NOMO-1 treated with dmso at 0.1 percent for 144 hours (cell line): Measurements from ENCODE around the gene ZSWIM7.
"Not testable (repeated sequence)": the region's sequence is repeated elsewhere in the genome, so short reads cannot be mapped to it uniquely, and the experiment has no call there.

ENCODE experiments used
- DNase-seq: peaks from one replicate; lab custom pipeline; 2025; ENCODE audit not compliant: unreplicated experiment; lab: John Stamatoyannopoulos, UW

The ZSWIM7 gene

DNA sequence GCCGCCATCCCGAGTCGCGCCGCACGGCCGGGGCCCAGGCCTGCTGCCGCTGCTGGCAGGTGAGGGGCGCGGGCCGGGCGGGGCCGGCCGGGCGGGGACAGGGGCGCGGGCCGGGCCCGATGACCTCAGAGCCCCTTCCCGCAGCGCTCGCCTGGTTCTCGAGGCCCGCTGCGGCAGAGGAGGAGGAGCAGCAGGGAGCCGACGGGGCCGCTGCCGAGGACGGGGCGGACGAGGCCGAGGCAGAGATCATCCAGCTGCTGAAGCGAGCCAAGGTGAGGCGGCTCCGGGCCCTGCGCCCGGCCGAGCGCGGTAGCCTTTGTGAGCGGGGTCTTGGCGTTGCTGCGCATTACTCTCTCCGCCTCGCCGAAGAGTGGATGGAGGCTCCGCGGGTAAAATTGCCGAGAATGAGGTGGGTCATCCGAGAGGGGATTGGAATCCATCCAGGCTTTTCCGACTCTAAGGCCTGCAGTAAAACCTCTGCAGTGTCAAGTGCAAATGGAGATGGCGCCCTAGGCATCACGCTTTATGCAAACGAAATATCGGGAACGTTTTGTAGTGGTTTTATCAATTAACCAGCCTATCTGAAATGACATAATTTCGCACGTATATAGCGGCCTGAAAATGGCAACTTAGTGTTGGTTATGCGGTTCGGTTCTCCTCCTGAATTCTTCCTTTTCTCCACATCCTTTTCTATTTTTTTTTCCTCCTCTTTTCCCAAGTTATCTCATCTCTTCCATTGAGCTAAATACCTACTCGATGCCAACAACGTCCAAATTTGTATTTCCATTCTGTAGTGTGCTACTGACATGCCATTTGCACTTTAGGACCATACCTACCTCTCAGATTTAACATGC, 697 bp upstream of the ZSWIM7 start:
- DNase-seq: no peak

DNA sequence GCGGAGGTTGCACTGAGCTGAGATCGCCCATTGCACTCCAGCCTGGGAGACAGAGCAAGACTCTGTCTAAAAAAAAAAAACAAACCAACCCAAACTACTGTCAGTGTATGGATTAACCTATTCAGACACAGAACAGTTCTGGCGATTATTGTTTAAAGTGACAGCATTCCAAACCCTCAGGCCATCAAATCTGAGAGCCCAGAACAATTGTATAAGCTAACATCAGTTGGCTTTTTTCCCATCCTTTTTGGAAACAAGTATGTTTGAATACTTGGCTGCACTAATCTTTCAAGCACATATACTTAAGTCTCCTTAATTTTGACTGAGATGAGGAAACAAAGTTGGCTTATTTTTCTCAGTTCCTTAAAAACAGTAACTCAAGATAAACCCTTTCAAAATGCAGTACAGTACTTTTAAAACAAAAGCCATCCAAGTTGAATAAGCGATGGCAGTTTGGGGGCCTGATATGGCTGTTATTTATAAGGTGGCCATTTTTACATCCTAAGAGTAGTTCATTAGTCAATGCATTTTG, 1.4 kb downstream of the ZSWIM7 start:
- no peak for DNase-seq

DNA sequence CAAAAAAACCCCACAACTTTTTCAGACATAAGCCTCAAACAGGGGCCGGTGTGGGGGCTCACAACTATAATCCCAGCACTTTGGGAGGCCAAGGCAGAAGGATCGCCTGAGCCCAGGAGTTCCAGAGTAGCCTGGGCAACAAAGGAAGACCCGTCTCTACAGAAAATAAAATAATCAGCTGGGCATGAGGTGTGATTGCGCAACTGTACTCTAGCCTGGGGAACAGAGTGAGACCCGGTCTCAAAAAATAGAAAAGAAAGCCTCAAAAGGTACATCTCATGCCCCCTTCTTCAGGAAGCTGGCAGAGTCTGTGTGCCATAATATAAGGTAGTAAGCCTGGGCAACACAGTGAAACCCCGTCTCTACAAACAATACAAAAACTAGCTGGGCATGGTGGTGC, 3.2 kb downstream of the ZSWIM7 start:
- DNase-seq: no peak

DNA sequence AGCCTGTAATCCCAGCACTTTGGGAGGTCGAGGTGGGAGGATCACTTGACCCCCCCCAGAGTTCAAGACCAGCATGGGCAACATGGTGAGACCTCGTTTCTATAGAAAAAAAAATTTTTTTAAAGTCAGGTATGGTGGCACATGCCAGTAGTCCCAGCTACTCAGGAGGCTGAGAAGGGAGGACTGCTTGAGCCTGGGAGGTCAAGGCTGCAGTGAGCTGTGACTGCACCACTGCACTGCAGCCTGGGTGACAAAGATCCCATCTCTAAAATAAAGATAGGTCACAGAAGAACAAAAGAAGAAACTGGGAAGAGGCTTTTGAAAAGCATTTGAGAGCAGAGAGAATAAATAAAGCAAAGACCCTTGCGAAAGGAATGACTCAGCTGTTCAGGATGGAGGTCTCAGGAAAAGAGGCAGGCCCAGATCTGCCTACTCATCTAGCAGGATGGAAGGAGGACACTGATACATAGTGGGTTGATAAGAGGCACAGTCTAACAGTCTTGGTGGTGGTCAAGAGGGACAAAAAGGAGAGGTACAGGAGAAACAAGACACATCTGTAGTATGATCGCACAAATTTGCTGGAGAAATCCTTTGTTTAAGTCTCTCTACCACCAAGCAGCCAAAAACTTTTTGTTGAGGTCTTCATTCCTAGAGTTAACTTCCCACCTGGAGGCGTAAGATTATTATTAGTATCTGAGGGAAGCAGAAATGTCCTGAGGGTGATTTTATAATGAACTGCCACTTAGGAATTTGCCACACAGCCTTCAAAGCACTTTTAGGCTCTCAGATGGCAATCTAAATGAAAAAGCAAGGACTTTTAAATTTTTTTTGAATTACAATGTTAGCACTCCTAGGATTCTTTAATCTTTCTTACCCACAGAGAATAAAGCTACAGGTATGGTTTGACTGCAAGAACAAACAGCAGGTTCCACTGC, 17.6 kb downstream of the ZSWIM7 start:
- DNase-seq: peak; percentile 9

DNA sequence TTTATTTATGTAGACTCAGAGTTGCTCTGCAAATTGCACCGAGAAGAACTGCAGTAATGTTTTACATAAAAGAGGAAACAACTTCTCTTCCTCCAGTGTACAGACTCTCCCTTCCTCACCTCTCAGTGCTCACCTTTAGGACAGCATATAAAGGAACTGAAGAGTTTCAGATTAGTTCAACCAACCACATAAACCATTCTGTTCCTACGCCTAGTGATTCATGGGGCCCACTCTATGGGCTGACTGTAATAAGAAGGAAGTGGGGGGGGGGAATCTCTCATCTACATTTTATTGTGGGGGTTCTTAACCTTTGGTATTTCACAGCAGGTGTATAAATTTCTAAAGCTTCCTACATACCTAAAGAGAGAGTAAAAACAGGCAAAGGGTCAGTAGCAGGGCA, 18.3 kb downstream of the ZSWIM7 start:
- DNase-seq: peak; percentile 48

DNA sequence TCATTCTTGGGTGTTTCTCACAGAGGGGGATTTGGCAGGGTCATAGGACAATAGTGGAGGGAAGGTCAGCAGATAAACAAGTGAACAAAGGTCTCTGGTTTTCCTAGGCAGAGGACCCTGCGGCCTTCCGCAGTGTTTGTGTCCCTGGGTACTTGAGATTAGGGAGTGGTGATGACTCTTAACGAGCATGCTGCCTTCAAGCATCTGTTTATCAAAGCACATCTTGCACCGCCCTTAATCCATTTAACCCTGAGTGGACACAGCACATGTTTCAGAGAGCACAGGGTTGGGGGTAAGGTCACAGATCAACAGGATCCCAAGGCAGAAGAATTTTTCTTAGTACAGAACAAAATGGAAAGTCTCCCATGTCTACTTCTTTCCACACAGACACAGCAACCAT, 20.5 kb downstream of the ZSWIM7 start:
- DNase-seq: not testable (repeated sequence)

DNA sequence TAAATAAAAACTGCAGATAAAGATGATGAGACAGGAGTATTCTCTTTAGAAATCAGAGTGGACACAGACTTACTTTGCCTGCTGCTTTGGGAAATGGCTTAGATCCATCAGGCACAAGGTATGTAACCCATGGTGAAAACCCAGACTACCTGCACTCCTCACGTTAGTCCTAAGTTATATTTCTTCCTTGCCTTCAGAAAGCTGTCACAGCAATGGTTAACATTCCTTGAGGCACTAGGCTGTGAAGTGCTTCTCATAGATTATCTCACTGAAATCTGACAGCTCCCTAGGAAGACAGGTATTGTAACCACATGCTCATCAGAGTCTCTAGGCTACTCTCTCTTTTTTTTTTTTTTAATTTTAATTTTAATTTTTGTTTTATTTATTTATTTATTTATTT, 20.9 kb downstream of the ZSWIM7 start:
- no peak for DNase-seq

DNA sequence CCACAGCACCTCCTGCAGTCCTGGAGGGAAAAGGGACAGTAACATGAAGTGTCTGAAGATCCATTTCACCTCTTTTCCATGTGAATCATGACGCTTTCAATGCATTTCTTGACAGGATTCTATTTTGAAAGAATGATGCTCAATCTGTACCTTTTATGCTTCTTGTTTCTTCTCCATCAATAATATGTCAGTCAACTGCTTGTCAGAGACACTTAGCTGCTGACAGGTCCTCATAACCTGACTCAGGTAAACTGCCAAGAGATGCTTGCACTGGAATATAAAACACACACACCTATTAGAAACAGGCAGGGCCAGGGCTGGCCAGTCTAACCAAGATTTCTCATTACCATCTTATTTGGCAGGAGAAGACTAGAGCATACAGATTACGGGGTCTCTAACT, 21.6 kb downstream of the ZSWIM7 start:
- no peak for DNase-seq

DNA sequence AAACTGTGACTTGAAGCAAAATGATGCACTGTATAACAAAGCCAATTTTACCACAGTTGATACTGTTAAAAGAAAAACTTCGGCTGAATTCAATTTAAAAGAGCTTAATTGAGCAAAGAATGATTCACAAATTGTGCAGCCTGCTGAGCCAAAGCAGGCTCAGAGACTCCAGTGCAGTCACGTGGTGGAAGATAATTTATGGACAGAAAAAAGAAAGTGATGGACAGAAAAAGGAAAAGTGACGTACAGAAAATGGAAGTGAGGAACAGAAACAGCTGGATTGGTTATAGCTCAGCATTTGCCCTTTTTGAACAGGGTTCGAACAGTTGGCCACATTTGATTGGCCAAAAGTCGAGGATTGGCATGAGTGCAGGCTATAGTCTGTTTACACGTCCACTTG, 25.7 kb downstream of the ZSWIM7 start:
- DNase-seq: no peak

DNA sequence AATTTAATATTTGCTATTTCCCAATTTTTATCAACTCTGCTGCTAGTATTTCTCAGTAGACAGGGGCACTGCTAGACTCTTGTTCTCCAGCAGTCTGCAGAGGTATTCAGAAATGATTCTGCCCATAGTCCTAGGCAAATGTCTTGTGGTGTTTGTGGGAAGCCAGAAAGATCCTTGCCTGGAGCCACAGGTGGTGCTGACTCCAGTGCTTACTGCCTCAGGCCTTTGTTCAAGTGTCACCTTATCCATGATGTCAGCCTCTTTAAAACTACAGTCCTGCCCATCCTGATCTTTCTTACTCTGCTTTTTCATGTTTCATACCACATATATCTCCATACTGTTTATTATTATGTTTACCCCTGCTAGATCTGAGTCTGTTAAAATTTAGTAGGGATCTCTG, 26.5 kb downstream of the ZSWIM7 start:
- no peak for DNase-seq

DNA sequence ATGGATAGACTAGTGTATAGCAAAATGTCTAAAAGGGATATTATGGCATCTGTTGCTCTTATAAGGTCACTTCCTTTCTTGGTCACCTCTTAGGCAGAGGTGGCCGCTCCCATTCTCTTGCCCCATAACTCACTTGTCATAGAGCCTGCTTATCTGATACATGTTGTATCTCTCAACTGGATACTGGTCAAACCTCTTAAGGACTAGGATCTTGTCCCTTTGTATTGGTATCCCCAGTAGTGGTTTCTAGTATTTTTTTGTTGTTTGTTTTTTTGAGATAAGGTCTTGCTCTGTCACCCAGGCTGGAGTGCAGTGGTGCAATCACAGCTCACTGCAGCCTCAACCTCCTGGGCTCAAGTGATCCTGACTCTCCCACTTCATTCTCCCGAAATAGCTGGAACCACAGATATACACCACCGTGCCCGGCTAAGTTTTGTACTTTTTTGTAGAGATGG, 27.0 kb downstream of the ZSWIM7 start:
- DNase-seq: no peak

DNA sequence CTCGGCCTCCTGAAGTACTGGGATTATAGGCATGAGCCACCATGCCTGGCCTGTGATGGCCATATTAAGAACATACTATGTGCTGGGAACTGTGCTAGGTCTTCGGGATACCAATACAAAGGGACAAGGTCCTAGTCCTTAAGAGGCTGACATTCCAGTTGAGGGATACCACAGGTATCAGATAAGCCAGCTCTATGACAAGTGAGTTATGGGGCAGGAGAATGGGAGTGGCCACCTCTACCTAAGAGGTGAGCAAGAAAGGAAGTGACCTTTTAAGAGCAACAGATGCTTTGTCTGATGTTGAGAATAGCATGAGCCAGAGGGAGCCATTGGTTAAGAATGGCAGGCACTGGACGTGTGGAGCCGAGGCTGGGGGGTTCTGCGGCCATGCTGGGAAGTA, 27.6 kb downstream of the ZSWIM7 start:
- DNase-seq: no peak

DNA sequence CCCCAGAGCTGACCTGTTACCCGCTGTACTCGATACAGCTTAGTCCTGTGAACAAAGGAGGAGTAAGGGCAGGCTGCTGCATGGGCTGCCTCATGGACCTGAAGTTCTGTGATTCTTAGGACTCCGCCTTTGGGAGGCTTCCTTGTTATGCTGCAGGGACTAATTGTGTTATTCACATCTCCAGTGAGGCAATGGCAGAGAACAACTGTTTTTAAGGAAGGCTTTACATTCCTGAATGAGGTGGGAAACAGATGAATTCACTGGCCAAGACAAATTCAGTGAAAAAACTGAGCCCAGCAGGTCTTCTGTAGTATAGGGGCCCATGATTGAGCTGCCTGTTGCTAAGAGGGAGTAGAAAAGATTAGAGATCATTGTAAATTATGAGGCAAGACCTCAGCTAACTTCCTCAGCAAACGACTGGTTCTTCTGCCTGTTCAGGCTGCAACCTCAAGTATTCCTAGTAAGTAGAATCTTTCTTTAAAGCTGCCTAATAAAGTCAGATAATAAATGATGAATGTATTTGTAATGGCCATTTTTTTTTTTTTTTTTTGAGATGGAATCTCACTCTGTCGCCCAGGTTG, 28.3 kb downstream of the ZSWIM7 start:
- DNase-seq: peak; percentile 23

DNA sequence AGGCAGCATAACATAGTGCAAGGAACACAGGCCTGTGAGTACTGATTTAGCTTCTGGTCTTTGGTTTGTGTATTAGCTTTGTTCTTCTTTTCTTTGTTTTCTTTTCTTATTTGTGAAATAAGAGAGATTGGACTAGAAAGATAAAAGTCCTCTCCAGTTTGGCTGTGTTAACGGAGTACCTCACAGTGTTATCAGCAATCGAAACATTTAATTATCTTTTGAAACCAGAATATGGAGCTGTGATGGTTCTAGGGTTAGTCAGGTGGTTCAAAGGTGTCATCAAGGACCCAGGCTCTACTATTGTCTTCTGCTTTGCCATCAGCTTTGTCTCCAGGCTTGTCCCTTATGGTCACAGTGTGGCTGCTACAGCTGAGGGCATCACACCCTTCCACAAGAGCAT, 29.0 kb downstream of the ZSWIM7 start:
- DNase-seq: no peak

DNA sequence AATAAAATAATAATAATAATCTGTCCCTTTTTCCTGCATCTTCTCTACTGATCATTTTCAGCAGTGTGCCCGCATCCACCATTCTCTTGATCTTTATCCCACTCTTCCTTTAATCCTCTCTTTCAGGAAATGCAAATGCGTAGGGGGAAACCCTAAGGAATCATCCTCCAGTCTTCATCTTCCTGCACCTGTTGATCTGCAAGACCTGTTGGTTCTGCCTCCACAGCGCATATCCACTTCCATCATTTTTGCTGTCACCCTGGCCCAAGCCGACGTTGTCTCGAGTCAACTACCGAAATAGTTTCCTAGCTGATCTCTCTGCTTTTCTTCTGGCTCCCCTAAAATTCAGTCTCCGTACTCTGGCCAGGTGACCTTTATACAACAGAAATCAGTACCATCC, 30.0 kb downstream of the ZSWIM7 start:
- DNase-seq: no peak

DNA sequence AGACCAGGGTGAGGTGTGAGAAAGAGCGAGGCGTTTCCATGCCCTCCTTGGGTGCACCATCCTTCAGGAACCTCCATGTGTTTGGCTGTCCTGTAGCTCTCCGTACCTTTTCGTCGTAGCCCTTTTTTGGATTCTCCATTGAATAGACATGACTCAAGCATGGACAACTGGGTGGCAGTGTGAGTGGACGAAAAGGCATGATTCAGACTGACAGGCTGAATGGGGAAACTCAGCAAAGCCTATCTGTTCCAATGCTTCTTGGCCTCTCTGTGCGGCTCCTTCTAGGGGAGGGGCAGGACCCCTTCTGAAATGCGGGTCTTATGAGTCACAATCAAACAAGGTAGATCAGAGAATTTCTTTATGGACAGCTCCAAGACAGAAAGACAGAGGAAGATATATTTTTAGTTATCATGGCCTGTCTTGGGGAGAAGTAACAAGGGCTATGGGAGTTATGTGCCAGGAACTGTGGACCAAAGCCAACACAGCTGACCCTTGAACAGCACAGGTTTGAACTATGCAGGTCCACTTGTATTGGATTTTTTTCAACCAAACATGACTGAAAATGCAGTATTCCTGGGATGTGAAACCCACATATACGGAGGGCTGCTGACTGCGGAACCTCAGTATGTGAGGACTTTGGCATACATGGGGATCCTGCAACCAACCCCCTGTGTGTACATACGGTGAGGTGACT, 31.7 kb downstream of the ZSWIM7 start:
- no peak for DNase-seq

DNA sequence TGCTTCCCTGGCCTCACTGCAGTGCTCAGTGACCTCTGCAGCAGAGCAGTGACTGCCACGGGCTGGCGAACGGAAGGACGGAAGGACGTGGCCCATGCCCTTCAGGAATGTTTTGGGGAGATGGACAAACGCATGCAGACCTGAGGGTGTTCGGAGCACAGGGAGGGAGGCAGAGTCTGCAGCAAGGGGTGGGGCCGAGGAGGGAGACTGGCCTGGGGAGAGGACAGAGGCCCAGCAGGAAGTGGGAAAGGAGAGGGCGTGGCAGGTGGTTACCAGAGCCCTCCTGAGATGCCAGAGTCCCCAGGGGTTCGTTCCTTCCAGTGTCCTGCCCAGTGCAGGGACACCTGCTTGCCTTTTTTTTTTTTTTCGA, 32.6 kb downstream of the ZSWIM7 start:
- DNase-seq: no peak

DNA sequence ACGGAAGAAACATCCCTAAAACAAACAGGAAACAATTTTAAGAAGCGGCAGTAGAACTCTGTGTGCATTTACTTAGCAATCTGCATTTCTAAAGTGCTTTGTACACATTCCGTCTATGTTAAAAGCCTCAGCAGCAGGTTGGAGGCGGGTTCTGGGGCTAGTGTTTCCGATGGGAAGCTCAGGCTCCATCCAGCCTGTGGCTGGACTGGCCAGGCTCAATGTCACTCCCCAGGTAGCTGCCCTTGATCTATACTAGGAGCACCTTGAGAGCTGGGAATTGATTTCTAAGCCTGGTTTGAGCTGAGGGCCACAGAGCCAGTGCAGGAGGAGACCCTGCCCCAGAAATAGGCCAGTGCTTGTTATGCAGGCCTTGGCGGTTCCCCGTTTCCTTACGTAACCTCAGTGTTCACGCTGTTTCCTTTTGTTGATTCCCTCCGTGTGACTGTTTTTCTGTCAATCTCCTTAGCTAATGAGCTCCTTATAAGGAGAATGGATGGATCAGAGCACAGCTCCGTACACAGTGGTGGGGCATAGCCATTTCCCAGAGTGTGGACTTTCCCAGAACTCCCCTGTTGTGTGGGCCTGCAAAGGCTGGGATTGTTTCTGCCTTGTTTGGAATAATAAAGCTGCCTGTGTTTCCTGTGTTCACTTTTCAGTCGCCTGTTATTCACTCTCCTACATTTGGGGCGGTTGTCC, 33.2 kb downstream of the ZSWIM7 start:
- peak; percentile 15 for DNase-seq

DNA sequence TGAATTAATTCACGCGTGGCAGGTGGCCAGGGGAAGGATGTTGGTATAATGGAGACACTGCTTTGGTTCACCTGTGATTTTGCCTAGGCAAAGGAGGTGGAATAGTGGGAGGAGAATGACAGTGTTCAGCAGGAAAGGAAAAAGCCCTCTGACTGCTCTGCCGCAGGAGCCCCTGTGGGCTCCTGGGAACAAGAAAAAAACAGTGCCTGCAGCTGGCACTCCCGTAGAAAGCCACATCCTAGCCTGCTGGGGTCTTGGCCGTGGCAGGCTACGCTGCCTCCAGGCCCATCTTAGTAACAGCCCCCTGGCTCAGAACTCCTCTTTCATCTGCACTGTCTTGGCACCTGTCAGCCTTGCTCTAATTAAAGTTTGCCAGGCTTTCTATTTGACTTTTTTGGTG, 34.0 kb downstream of the ZSWIM7 start:
- DNase-seq: no peak

DNA sequence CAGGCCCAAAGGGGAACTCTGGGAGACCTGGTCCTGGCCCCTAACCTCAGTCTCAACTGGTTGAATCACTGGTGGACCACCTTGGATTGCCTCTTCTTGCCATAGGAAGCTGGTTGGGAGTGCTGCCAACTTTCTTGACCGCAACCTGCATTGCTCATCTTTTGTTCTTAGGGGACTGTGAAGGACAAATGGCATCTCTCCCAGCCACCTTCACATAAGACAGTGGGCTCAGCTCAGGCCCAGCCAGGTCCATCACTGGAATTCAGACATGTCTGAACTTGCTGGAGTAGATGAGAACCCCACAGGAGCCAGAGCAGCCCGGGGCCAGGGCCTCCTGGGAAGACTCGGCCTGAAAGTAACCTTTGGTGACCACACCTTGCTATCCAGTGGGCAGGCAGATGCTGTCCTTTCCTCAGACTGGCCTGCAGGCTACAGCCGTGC, 35.8 kb downstream of the ZSWIM7 start:
- DNase-seq: no peak
